ENCODE data around the gene RPL28. TPM values are rescaled to one million over a fixed set of nuclear protein-coding genes. Genes with fewer than 3 reads are reported as not detected.
"Not testable (repeated sequence)": the region's sequence is repeated elsewhere in the genome, so short reads cannot be mapped to it uniquely, and the experiment has no call there.

RPL28 gene
- total and polyA plus RNA-seq, 2 experiments from 2014 or later = 530 to 875 TPM

- Histone ChIP-seq H3F3A (ENCODE audit: insufficient read depth) (peaks cover 48% of the 10 kb centered on the region), H3K27ac (no peak overlapping the region), H3K9me3 (ENCODE audit: low read depth) (no peaks in the 10 kb centered on the region), H3K79me2 (ENCODE audit: insufficient read depth) (peaks cover 32% of the 10 kb centered on the region), H3K36me3 (ENCODE audit: low read depth) (peaks cover 13% of the 10 kb centered on the region; the same call in 1 of the 2 replicates), H3K4me1 (ENCODE audit: insufficient read depth) (peaks cover 10% of the 10 kb centered on the region; the same call in 1 of the 2 replicates), H3K9ac (no peak overlapping the region), H3K4me2 (ENCODE audit: unreplicated experiment) (no peak overlapping the region), H4K20me1 (ENCODE audit: insufficient read depth) (peaks cover 7% of the 10 kb centered on the region; the same call in 1 of the 2 replicates), H3K4me3 (no peak overlapping the region), H2AFZ (no peak overlapping the region), H3K27me3 (replicated peaks; ENCODE audit: insufficient read depth) (no peaks in the 10 kb centered on the region), H3K9me2 (ENCODE audit: insufficient read depth) (no peaks in the 10 kb centered on the region)
- in situ Hi-C loops (cut with MboI) = no loop called here
- 80 to 86% methylated on average over 15 to 18 of the region's 18 CpGs for WGBS, 2 experiments (ENCODE audit: low coverage in 1 of 2, low lambda C conversion rate in 2 of 2, missing lambda C conversion rate in 2 of 2)
- no peak for TF ChIP-seq EZH2phosphoT487 (IDR thresholded peaks at IDR 0.05; ENCODE audit: insufficient read depth, low read depth)
- no peak for TF ChIP-seq EZH2 (IDR thresholded peaks at IDR 0.05; ENCODE audit: insufficient read depth, poor library complexity, severe bottlenecking)
- no peak for DNase-seq
These were observed 7.4 kb downstream of the RPL28 start for GRCh38 chr19:55392820-55393761.

- WGBS, 2 experiments (ENCODE audit: low coverage in 1 of 2, low lambda C conversion rate in 2 of 2, missing lambda C conversion rate in 2 of 2) = 93 to 94% methylated on average over 12 of the region's 12 CpGs
- Histone ChIP-seq H3K36me3 (ENCODE audit: low read depth) (peaks cover 4% of the 10 kb centered on the region; the same call in 1 of the 2 replicates), H3K9ac (no peak overlapping the region), H3F3A (ENCODE audit: insufficient read depth) (peaks cover 48% of the 10 kb centered on the region), H3K4me2 (ENCODE audit: unreplicated experiment) (no peak overlapping the region), H3K27ac (no peak overlapping the region), H2AFZ (no peak overlapping the region), H3K4me1 (ENCODE audit: insufficient read depth) (no peaks in the 10 kb centered on the region), H4K20me1 (ENCODE audit: insufficient read depth) (no peaks in the 10 kb centered on the region; the same call in 1 of the 2 replicates), H3K9me3 (ENCODE audit: low read depth) (no peaks in the 10 kb centered on the region), H3K9me2 (ENCODE audit: insufficient read depth) (no peaks in the 10 kb centered on the region), H3K27me3 (replicated peaks; ENCODE audit: insufficient read depth) (no peaks in the 10 kb centered on the region), H3K79me2 (ENCODE audit: insufficient read depth) (peaks cover 15% of the 10 kb centered on the region), H3K4me3 (no peak overlapping the region)
- in situ Hi-C loops (cut with MboI) = no loop called here
- TF ChIP-seq EZH2phosphoT487 (IDR thresholded peaks at IDR 0.05; ENCODE audit: insufficient read depth, low read depth) (no peak), EZH2 (IDR thresholded peaks at IDR 0.05; ENCODE audit: insufficient read depth, poor library complexity, severe bottlenecking) (no peak)
- DNase-seq = no peak
These were observed 12.6 kb downstream of the RPL28 start for GRCh38 chr19:55398200-55398925.

GRCh38 chr19:55400281-55401087 is 14.8 kb downstream of the RPL28 start:
- no peak overlapping the region for H3K4me3 ChIP-seq
- no peak for TF ChIP-seq EZH2 (IDR thresholded peaks at IDR 0.05; ENCODE audit: insufficient read depth, poor library complexity, severe bottlenecking)
- H3K27ac ChIP-seq = no peak overlapping the region
- 81 to 83% methylated on average over 14 of the region's 14 CpGs for WGBS, 2 experiments (ENCODE audit: low coverage in 1 of 2, low lambda C conversion rate in 2 of 2, missing lambda C conversion rate in 2 of 2)
- H3K9me2 ChIP-seq (ENCODE audit: insufficient read depth) = no peaks in the 10 kb centered on the region
- H3K36me3 ChIP-seq (ENCODE audit: low read depth) = peaks cover 8% of the 10 kb centered on the region; the same call in 1 of the 2 replicates
- H4K20me1 ChIP-seq (ENCODE audit: insufficient read depth) = no peaks in the 10 kb centered on the region; the same call in 1 of the 2 replicates
- peaks cover 49% of the 10 kb centered on the region for H3F3A ChIP-seq (ENCODE audit: insufficient read depth)
- H3K9ac ChIP-seq = no peak overlapping the region
- H3K79me2 ChIP-seq (ENCODE audit: insufficient read depth) = peaks cover 36% of the 10 kb centered on the region
- H3K27me3 ChIP-seq (replicated peaks; ENCODE audit: insufficient read depth) = no peaks in the 10 kb centered on the region
- H3K4me2 ChIP-seq (ENCODE audit: unreplicated experiment) = no peak overlapping the region
- H3K9me3 ChIP-seq (ENCODE audit: low read depth) = no peaks in the 10 kb centered on the region
- in situ Hi-C loops (cut with MboI) = no loop called here
- no peak overlapping the region for H2AFZ ChIP-seq
- DNase-seq = no peak
- no peaks in the 10 kb centered on the region for H3K4me1 ChIP-seq (ENCODE audit: insufficient read depth)

- H3K9ac ChIP-seq; in situ Hi-C loops (cut with MboI); H3K27ac ChIP-seq; DNase-seq; H3K9me2 ChIP-seq (ENCODE audit: insufficient read depth); H2AFZ ChIP-seq; H3K4me3 ChIP-seq; H3K4me1 ChIP-seq (ENCODE audit: insufficient read depth); H4K20me1 ChIP-seq (ENCODE audit: insufficient read depth); H3K27me3 ChIP-seq (replicated peaks; ENCODE audit: insufficient read depth); H3K9me3 ChIP-seq (ENCODE audit: low read depth); H3K4me2 ChIP-seq (ENCODE audit: unreplicated experiment); H3K36me3 ChIP-seq (ENCODE audit: low read depth): not testable (repeated sequence)
- peaks cover 49% of the 10 kb centered on the region for H3F3A ChIP-seq (ENCODE audit: insufficient read depth)
- WGBS, 2 experiments (ENCODE audit: low coverage in 1 of 2, low lambda C conversion rate in 2 of 2, missing lambda C conversion rate in 2 of 2) = 77 to 81% methylated on average over 5 to 18 of the region's 28 CpGs
- peaks cover 45% of the 10 kb centered on the region for H3K79me2 ChIP-seq (ENCODE audit: insufficient read depth)
These were observed 15.7 kb downstream of the RPL28 start for GRCh38 chr19:55401390-55401789.
